Fibroblast of lung (primary cell): Measurements from ENCODE around the gene MNAT1.

Experiments
- EZH2 ChIP-seq: IDR thresholded peaks from 2 replicates; pipeline ENCODE4 v1.5.1; 2012; ENCODE audit warnings: low read length, control low read depth, mild to moderate bottlenecking; ENCODE audit errors: missing control alignments
- TF ChIP-seq, protein P1 (sequence below), 2 donors: IDR thresholded peaks in 1 of 2; conservative IDR thresholded peaks in 1 of 2; 1 replicate in 1 of 2; 2 replicates in 1 of 2; pipeline ENCODE4 v1.5.1; 2011 to 2012; ENCODE audit warnings: low read length in 2 of 2, control low read depth in 1 of 2, inconsistent platforms in 1 of 2, low read depth in 1 of 2, mild to moderate bottlenecking in 1 of 2

DNA sequence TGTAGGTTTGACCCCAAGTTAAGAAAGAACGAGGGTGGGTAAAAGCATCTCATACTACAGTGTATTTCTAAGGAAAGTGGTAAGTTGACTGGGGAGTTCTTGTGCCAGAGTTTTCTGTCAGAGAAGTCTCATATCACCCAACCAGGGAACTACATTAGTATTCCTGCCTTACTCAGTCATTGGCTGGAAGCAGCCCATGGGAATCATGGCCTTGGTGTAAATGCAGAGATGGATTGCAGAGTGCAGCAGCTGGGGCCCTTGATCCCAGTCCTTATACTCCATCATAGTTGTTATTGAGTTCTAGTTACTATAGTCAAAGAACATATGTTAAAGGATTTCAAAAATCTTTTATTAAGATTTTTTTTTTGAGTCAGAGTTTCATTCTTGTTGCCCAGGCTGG is 105.8 kb downstream of the MNAT1 start:
- TF ChIP-seq, protein P1, sequence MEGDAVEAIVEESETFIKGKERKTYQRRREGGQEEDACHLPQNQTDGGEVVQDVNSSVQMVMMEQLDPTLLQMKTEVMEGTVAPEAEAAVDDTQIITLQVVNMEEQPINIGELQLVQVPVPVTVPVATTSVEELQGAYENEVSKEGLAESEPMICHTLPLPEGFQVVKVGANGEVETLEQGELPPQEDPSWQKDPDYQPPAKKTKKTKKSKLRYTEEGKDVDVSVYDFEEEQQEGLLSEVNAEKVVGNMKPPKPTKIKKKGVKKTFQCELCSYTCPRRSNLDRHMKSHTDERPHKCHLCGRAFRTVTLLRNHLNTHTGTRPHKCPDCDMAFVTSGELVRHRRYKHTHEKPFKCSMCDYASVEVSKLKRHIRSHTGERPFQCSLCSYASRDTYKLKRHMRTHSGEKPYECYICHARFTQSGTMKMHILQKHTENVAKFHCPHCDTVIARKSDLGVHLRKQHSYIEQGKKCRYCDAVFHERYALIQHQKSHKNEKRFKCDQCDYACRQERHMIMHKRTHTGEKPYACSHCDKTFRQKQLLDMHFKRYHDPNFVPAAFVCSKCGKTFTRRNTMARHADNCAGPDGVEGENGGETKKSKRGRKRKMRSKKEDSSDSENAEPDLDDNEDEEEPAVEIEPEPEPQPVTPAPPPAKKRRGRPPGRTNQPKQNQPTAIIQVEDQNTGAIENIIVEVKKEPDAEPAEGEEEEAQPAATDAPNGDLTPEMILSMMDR (conservative IDR thresholded peaks at IDR 0.05 in 1 of 2, IDR thresholded peaks at IDR 0.05 in 1 of 2; ENCODE audit: low read depth in 1 of 2, low read length in 2 of 2): no peak
- no peak for TF ChIP-seq EZH2
